Brain microvascular endothelial cell (primary cell): Measurements from ENCODE around the gene ST6GALNAC5.

Experiments
- DNase-seq: peaks from one replicate; pipeline ENCODE4 v3.0.0-alpha.2; 2020
- H3K27ac ChIP-seq: fragments of 250-450 bp; sonication (Bioruptor Pico); 2 replicates; pipeline ENCODE4 v1.5.1; 2020; ENCODE audit warnings: mild to moderate bottlenecking, moderate library complexity
- H3K27me3 ChIP-seq: fragments of 250-450 bp; sonication (Bioruptor Pico); replicated peaks from 2 replicates; pipeline ENCODE4 v1.5.1; 2020; ENCODE audit warnings: mild to moderate bottlenecking
- H3K36me3 ChIP-seq: fragments of 250-450 bp; sonication (Bioruptor Pico); replicated peaks from 2 replicates; pipeline ENCODE4 v1.5.1; 2020; ENCODE audit warnings: mild to moderate bottlenecking
- H3K4me3 ChIP-seq: 2 replicates; pipeline ENCODE4 v1.5.1; 2011; ENCODE audit warnings: low read depth, mild to moderate bottlenecking, control low read depth, low read length, moderate library complexity
- CTCF ChIP-seq: IDR thresholded peaks from 2 replicates; pipeline ENCODE4 v1.5.1; 2011; ENCODE audit warnings: low read depth, mild to moderate bottlenecking, moderate library complexity, low read length, control low read depth, inconsistent platforms; ENCODE audit errors: missing control alignments
- in situ Hi-C: cut with HindIII; loops from 2 replicates; pipeline ENCODE4 v1.10.0; 2017; ENCODE audit warnings: low sequenced_read_pairs, low pct_ligation_motif_present

Gene ST6GALNAC5

GRCh38 chr1:76830373-76830772 is 36.9 kb upstream of the ST6GALNAC5 start:
- no peak for DNase-seq
- no peak overlapping the region for H3K27ac ChIP-seq
- in situ Hi-C loops = no loop called here
- H3K4me3 ChIP-seq = no peak overlapping the region
- TF ChIP-seq CTCF = no peak
- no peaks in the 10 kb centered on the region for H3K27me3 ChIP-seq
- no peaks in the 10 kb centered on the region for H3K36me3 ChIP-seq

- no peak for TF ChIP-seq CTCF
- no peak for DNase-seq
- no peak overlapping the region for H3K4me3 ChIP-seq
- no peaks in the 10 kb centered on the region for H3K27me3 ChIP-seq
- in situ Hi-C loops = no loop called here
- no peaks in the 10 kb centered on the region for H3K36me3 ChIP-seq
- H3K27ac ChIP-seq = no peak overlapping the region
These were observed 34.8 kb upstream of the ST6GALNAC5 start for GRCh38 chr1:76832521-76832920.

- Histone ChIP-seq H3K27ac (no peak overlapping the region), H3K4me3 (no peak overlapping the region), H3K27me3 (no peaks in the 10 kb centered on the region), H3K36me3 (no peaks in the 10 kb centered on the region)
- in situ Hi-C loops = no loop called here
- TF ChIP-seq CTCF = no peak
- no peak for DNase-seq
These were observed 34.1 kb upstream of the ST6GALNAC5 start for GRCh38 chr1:76833151-76833550.

- no peak for TF ChIP-seq CTCF
- Histone ChIP-seq H3K27me3 (no peaks in the 10 kb centered on the region), H3K4me3 (no peak overlapping the region), H3K36me3 (no peaks in the 10 kb centered on the region), H3K27ac (no peak overlapping the region)
- no peak for DNase-seq
- in situ Hi-C loops = no loop called here
These were observed 33.4 kb upstream of the ST6GALNAC5 start for GRCh38 chr1:76833856-76834255.

- no peaks in the 10 kb centered on the region for H3K36me3 ChIP-seq
- H3K27ac ChIP-seq = no peak overlapping the region
- H3K27me3 ChIP-seq = no peaks in the 10 kb centered on the region
- no peak overlapping the region for H3K4me3 ChIP-seq
- TF ChIP-seq CTCF = no peak
- DNase-seq = peak; percentile 3
- in situ Hi-C loops = no loop called here
These were observed 32.1 kb upstream of the ST6GALNAC5 start for GRCh38 chr1:76835203-76835602.

- Histone ChIP-seq H3K4me3 (no peak overlapping the region), H3K27me3 (no peaks in the 10 kb centered on the region), H3K36me3 (no peaks in the 10 kb centered on the region), H3K27ac (no peak overlapping the region)
- in situ Hi-C loops = no loop called here
- TF ChIP-seq CTCF = no peak
- no peak for DNase-seq
These were observed 27.0 kb upstream of the ST6GALNAC5 start for GRCh38 chr1:76840278-76840677.
